ENCODE results near the gene FLOT1.
"Not testable (repeated sequence)": the region's sequence is repeated elsewhere in the genome, so short reads cannot be mapped to it uniquely, and the experiment has no call there.

- TF ChIP-seq CTCF (IDR thresholded peaks at IDR 0.05; ENCODE audit: low read length); EZH2 (IDR thresholded peaks at IDR 0.05; ENCODE audit: borderline replicate concordance, low read length): not testable (repeated sequence)
These were observed 22.1 kb upstream of the FLOT1 start for GRCh38 chr6:30764490-30765043.

All from OCI-LY1 (cell line).